HG03558 (cell line): ENCODE measurements around the gene KCND1.
A peak's percentile ranks its signal among the peaks of the same experiment; 100 is the strongest.
"Not testable (repeated sequence)": the region's sequence is repeated elsewhere in the genome, so short reads cannot be mapped to it uniquely, and the experiment has no call there.

Source experiments
- ATAC-seq: cut with Tn5 transposase; IDR thresholded peaks from one replicate; pipeline ENCODE4 v1.9.1; 2021; ENCODE audit warnings: moderate number of reproducible peaks; ENCODE audit not compliant: unreplicated experiment; ENCODE audit errors: extremely low read depth

Gene KCND1

DNA sequence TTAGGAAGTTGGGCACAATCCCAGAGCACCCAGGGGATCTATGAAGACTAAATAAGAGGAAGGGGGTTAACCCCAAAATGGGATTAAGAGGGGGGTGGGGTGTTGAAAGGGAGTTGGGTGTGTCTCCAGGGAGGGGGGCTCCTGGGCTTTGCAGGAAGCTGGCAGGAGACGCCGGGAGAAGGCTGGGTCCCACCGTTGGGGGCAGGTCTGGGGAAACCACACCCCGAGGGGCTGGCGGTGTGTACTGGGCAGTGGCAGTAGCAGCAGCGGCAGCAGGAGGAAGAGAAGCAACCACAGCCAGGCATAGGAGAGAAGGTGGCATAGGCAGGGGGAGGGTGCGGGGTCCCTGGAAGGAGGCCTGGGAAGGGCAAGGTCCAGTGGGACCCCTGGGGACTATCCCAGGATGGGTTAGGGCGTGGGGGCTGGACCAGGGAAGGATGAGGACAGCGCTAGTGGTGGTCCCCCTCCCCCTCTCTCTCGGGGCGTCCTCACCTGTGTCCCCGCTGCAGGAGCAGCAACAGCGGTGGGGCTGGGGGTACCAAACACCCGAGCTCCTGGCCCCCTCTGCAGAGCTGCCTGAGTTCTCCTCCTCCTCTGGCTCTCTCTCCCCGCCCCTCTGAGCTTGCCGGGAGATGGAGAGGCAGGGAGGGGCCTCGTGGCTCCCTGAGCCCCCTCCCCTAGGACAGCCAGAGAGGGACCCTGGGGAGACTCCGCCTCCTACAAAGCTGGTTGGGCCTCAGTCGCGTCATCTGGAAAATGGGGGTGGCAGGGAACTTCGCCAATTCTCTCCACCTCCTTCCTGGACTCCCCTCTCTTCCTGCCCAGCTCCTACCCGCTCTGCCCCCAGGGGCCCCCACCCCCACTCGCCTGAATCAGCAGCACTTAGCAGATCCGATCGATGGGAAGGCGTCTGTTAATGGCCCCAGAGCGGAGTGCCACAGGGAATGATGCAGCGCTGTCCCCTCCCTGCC is at the start of gene KCND1:
Gene KCND1, minus strand, starts transcription at position 596 of the 971 bp plus-strand sequence. CDS start 1,573 bp downstream, outside the sequence.
- no peak for ATAC-seq

DNA sequence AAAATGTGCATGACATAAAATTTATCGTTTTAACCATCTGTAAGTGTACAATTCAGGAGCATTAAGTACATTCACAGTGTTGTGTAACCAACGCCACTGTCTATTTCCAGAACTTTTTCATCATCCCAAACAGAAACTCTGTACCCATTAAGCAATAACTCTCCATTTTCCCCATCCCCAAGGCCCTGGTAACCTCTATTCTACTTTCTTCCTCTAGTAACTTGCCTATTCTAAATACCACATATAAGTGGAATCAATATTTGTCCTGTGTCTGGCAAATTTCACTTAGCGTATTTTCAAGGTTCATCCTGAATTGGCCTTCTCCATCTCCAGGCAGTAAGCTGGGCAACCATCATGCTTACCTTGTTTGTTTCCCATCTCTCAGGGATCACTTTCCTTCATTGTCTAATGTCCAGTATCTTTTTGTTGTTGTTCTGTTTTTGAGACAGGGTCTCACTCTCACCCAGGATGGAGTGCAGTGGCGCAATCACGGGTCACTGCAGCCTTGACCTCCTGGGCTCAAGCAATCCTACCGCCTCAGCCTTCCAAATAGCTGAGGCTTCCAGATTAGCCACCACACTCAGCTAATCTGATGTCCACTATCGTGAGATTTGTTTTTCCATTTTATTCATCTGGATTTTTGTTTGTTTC is 48.1 kb upstream of the KCND1 start:
- no peak for ATAC-seq

DNA sequence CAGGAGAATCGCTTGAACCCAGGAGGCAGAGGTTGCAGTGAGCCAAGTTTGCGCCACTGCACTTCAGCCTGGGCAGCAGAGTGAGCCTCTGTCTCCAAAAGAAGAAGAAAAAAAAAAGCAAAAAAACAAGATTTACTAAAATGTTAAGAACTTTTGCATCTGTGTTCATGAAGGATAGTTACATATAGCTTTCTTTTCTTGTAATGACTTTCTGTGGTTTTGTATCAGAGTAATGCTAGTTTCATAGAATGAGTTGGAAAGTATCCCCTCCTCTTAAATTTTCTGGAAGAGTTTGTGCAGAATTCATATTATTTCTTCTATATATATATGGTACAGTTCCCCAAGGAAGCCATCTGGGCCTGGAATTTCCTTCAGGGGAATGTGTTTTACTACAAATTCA is 47.4 kb upstream of the KCND1 start:
- ATAC-seq, result no peak

DNA sequence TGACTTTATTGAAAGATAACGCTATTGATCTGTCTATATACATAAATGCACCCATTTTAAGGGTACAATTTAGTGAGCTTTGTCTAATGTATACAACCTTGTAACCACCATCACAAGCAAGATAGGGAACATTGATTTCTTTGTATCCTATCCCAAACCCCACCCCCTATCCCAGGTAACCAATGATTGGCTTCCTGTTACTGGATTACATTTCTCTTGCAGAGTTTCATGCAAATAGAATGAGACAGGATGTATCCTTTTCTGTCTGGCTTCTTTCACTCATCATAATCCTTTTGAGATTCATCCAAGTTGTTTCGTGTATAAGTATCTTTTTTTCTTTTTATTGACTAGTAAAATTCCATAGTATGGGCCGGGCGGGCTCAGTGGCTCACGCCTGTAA is 32.1 kb upstream of the KCND1 start:
- no peak for ATAC-seq

DNA sequence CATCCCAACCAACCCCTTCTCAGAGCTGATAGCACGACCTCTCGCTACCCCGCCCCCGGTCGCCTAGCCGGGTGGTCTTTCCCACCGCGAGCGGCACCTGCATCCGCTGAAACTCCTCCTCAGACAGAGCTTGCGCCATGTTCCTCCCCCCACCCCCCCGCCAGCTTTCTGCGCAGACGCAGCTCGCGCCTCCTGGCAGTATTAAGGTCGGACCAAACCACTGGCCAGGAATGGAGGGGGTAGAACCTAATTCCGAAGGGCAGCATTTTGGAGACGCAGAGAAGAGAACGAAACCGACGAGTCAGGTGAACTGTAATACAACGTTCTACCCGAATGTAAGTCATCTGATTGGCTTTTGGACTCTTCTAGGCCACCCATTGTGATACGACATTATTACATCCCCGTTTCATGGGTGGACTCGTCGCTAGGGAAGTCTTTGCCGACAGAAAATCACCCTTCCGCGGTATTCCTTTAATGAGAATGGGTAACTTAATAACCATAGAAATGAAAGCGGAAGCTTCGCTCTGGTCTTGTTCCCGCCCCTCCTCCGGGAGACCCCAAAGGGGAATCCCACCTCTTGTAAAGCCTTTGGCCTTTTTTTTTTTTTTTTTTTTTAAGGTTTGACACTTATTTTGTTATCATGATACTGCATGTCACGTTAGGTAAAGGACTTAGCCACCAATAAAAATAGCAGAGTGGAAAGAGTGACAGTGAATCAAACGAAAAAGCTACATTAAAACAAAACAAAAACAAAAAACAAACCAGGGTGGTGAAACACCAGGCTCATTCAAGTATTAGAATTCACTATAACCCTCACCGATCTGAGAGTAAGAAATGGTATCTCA is 30.7 kb upstream of the KCND1 start, which contains the start of gene GRIPAP1:
Gene GRIPAP1, minus strand, starts transcription at position 174 of the 845 bp plus-strand sequence. Its CDS starts 35 bp downstream, at position 139.
- ATAC-seq, result peak; percentile 45

DNA sequence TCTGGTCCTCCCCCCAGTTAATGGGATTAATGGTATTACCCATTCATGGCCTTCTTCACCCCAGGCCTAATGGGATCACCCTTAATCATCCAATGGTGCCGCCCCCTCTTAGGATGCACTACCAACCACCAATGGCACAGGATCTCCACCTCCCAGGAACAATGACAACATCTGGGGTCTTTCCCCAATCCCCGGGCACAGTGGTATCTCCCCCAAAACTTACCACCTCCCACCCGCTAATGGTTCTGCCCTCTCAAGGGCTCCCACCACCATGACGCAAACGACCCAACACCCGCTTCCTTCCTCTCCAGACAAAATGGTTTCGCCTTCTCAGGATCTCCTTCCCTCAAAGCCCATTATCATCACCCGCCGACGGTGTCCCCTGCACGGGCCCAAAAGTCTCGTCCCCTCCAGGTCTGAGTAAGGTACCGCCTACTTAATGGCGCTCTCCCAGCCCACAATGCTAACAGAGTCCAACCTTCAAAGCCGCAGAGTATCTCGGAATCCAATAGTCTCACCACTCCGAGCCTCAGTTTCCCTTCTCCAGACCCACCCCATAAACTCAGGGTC is 30.0 kb upstream of the KCND1 start:
- ATAC-seq, result no peak

DNA sequence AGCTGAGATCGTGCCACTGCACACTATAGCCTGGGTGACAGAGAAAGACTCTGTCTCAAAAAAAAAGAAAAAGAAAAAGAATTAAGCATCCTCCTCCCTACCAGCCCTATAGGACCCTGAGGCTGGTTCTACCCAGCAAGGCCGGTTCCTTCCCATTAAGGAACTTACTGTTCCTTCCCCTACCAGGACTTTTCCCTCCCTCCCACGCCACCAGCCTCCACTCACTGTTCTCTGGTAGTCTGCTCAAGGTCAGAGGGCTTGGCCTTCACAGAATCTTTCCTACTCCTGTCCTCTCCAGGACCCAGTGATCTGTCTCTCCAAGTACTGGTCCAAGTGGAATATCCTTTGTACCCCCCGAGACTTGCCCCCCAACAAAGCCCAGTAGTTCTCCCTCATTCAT is 29.0 kb upstream of the KCND1 start:
- ATAC-seq, result no peak

DNA sequence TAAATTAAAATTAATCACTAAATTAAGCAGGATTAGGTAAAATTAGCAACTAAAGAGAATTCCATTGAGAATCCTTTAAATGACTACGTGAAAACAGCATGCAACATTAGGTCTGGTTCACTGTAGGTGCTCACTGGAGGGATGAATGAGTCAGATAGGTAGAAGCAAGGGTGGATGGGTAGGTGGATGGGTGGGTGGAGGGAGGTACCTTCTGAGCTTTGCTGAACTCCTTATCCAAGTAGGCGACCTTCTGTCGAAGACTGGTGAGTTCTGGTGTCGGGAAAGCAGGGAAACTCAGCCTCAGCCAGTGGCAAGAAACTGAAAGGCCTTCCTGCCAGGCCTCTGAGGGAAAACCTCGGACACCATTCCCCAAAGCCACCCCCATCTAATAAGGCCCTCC is 27.4 kb upstream of the KCND1 start:
- no peak for ATAC-seq

DNA sequence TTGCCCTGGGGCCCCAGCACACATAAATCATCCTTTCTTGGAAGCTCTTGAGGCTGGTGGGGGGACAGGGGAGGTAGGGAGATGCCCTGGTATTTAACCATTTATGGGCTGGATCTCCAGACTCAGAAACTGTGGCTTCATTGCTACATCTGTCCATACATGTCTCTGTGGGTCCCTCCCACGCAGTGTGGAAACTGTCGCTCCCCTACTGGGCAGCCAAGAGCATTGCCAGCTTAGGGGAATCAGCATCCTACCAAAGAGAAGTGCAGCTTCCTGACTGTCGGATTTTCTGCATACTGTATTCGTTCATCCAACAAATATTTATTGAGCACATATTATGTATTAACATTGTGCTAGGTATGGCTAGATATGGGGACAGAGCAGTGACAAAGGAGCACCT is 26.7 kb upstream of the KCND1 start:
- ATAC-seq, result no peak

DNA sequence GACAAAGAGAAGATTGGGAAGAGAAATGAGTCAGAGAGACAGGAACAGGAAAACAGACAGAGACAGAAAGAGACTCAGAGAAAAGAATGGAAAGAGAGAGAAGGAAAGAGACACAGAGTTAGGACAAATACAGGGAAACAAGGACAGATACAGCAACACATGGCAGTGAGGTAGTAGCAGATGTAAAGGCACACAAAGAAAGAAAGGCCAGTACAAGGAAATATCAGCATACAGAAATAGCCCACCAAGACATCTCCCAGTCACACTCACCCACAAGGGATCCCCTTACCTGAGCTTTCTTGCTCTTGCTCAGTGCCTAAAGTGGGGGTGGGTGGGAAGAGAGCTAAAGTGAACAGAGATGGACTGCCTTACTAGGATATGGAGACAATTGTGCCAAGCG is 26.2 kb upstream of the KCND1 start:
- ATAC-seq, result no peak

DNA sequence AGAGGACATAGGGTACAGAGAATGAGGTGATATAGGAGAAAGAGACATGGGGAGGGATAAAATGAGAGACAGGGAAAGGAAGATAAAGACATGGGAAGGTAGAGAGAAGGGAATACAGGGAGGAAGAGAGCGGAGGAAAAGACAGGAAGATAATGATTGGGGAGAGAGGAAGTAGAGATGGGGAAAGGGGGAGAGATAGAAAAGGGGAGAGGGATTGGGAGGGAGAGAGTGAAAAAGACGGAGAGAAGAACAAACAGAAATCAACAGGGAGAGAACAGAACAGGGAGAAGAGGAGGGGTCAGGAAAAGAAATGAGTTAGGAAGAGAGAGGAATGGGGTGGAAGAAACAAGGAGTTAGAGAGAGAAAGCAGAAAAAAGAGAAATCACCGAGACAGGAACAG is 25.8 kb upstream of the KCND1 start:
- ATAC-seq, result no peak

DNA sequence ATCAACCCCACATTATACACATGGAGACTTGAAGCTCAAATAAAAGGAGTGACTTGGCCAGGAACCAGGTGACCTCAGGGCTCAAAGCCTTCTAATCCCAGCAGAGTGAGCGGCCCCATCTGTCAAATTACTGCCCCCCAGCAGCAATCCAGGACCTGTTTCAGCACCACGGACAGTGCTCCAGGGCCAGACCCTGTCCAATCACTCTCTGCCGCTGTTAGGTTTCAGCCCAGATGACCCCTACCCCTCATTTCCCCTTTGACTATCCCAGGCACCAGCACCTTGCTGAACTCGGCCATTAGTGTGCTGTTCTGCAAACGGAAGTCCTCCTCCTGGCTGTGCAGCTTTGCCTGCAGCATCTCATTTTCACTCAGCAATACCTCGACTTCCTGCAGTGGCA is 25.3 kb upstream of the KCND1 start:
- no peak for ATAC-seq

DNA sequence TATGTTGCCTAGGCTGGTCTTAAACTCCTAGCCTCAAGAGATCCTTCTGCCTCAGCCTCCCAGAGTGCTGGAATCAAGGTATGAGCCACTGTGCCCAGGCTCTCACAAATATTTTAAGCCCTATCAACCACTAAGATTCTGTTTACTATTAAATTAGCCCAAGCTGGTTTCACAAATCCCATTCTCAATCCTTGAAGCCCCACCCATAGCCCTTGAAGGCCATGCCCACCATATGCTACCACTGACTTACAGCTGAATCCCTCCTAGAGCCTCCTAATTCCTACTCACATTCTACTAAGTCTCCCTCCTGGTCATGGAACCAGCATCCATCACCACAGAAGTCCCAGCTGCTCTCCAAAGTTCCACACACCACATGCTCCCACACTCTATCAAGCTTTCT is 20.7 kb upstream of the KCND1 start:
- no peak for ATAC-seq

DNA sequence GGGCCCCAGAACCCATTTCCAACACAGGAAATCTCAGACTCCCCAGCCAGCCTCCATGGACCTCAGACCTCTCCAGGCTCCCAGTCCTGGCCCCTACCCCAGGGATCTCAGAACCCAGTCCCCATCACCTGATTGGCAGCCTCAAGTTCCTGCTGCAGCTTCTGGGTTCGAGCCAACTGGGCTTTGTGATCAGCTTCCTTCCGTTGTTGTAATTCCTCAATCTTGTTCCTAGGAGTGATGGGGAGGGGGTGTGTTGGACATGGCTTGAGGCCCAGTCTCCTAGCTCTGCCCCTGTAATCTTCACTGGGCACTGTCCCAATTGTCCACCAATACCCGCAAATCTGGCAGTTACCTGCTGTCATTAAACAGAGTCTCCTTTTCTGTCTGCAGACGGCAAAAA is 17.8 kb upstream of the KCND1 start:
- ATAC-seq, result no peak

DNA sequence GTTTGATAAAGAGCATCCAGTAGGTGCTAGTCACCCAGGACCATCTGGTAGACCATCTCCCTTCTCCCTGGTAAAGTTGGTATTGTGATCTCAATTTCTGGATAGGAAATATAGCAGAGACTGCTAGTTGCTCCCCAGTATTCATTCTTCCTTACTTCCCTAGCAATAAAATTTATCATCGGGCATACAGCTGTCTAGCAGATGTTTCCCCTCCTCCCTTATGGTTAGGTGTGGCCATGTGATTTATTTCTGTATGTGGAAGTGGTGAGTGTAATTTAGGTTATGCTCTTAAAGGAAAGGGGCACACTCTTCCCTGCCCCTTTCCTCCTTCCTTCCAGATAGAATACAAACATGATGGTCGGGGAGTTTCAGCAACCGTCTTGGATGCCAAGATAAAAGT is 12.3 kb upstream of the KCND1 start:
- no peak for ATAC-seq

DNA sequence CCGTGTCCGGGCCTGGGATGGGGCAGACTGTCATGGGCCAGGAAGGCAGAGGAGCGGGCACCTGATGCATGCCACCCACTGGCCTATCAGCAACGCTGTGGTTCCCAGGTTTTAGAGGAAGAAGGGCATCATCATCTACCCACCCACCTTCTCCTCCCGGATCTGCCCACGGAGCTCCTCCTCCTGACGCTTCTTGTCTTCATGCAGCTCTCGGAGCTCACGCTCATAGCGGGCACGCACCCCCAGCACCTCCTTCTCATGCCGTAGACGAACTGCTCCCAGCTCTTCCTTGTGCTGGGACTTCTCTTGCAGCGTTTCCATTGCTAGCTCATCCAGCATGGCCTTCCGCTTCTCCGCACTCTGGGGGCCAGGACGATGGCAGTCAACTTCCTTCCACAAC is 11.4 kb upstream of the KCND1 start:
- no peak for ATAC-seq

DNA sequence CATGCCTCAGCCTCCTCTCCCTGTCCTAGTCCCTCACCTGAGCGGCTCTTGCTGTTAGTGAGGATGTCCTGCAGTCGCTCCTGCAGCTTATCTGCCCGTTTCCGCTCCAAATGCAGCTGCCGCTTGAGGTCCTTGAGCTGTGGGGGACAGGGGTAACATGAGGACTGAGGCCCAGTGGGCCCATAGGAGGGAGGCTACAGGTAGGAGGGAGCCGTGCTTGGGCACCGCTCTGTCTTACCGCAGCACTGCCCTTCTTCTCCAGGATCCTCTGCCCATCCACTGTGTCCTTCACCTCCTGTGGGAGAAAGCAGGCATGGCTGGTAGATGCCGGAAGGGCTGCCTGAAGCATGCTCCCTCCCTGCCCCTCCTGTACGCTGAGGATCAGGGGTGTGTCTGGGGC is 9.5 kb upstream of the KCND1 start:
- no peak for ATAC-seq

DNA sequence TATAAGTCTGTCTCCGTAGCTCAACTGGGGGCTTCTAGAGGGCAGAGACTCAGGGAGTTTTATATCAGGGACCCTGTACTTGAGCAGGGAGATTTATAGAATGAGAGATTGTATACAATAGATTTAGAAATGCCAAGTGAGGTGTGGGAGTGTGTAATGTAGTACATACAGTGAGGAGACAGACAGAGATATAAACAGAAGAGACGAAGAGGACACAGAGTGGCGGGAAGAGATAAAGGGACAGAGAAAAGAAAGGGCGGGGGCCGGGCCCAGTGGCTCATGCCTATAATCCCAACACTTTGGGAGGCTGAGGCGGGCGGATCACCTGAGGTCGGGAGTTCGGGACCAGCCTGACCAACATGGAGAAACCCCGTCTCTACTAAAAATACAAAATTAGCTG is 8.7 kb upstream of the KCND1 start:
- ATAC-seq, result not testable (repeated sequence)

DNA sequence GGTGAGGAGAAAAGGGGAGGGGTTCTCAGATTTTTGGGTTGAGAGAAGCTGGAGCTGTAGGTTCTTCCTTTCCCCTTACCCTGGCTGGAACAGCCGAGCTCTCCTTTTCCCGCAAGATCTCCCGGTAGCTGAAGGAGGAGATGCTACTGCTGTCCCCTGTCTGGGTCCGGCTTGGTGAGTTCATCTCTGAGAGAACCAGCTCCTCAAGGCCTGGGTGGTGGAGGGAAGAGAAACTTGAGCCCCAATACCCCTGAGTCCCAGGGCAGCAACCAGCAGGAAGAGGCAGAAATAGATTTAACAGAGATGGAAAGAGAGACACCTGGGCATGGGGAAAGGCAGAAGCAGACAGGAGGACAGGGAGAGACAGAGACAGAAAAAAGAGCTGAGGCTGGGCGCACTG is 6.6 kb upstream of the KCND1 start:
- no peak for ATAC-seq

DNA sequence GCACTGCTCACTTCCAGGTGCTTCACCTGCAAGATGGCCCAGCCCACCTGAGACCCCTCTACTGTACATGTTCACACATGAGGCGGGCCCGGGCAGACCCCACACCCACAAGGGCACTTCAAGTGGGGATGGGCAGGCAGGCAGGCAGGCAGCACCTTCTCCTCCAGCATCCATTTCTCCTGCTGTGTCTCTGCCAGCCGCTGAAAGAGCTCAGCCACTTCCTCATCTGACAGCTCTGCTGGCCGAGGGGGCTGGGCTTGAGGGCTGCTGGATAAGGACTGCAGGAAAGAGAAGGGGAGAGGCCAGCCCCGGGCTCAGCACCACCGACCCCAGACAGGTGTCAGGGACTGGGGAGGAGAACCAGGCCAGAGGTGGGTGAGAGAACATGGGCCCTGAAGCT is 4.4 kb upstream of the KCND1 start:
- no peak for ATAC-seq
